Measurements from ENCODE around the gene ADCK2. TPM values are rescaled to one million over a fixed set of nuclear protein-coding genes. Genes with fewer than 3 reads are reported as not detected.
"Not testable (repeated sequence)": the region's sequence is repeated elsewhere in the genome, so short reads cannot be mapped to it uniquely, and the experiment has no call there.

Gene ADCK2
- polyA plus RNA-seq, 6 donors from 2014 or later, result 24.4 to 38.8 (median 33.7) TPM

DNA sequence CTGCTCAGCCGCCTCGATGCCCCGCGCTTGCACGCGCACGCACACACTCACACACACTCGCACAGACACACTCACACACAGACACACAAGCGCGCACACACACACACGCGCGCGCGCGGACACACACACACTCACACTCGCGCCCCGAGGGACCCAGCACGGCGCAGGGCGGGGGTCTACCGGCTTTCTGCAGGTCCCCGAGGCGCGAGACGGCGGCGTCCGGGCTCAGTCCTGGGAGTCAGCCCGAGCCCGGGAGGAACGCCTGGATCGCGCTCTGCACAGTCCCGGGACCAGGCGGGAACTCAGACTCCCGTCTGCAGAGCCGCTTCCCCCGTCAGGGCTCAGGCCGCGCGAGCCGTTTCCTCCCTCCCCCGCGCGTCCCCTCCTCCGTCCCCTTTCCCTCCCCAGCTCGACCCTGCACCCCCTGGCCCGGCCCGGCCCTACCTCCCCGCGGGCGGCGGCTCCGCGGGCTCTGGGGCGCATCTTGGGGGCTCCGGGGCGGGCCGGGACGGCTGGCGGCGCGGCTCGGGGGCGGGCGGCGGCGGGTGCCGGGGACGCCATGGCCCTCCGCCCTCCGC, 32.6 kb upstream of the ADCK2 start:
- DNase-seq, result no peak

DNA sequence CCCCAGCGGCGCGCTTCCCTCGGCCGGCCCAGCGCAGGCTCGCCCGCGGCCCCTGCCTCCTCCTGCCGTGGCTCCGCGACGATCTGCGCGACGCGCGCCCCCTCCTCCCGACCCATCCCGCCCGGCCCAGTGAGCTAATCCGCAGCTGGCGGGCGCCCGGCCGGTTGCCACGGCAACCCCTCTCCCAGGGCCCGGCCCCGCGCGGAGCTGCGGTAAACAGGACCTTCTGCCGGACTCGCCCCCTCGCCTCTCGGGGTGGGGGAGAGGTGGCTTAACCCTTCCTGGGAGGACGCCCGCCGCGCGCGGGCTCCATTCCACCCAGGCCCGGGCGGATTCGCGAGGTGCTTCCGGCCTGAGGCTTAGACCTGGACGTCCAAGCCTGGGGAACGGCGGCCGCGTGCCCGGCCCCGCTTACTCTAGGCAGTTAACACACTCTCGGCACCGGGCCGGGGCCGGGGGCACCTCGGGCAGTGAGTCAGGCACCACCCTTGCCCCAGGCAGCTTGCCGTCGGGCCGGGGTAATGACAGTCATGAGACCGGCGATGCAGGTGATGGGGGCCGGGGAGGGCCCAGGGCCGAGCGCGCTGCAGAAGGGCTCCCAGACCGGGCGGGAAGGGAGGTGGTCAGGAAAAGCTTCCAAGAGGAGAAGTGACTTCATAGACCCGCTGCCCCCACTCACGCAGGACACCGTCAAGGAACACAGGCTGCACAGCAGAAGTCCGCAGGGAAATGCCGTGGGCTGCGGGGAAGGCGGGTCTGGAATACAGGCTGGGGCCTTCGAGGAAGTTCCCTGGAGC, 31.8 kb upstream of the ADCK2 start, which contains the start of gene DENND2A:
TSS of gene DENND2A (minus strand) at position 87 of the 797 bp plus-strand sequence. CDS start 38,416 bp downstream, outside the sequence.
- H3K27me3 Mint-ChIP-seq, result peaks cover 50 to 65% (median 64%) of the 10 kb centered on the region in 3 donors
- H3K4me1 Mint-ChIP-seq, result peaks cover 27 to 32% (median 29%) of the 10 kb centered on the region in 3 donors
- peak; percentile 41 to 45 for ATAC-seq (ENCODE audit: low read depth in 2 of 2)
- peak within 1 kb of the TSS; percentile 85 to 99 (median 94) for H3K4me3 Mint-ChIP-seq
- peak; percentile 32 for DNase-seq
- H3K9me3 Mint-ChIP-seq, result peaks cover 0 to 8% (median 0%) of the 10 kb centered on the region in 7 donors
- peak within 1 kb of the TSS in 5 of 6 donors; percentile 0 to 88 (median 52) for H3K27ac Mint-ChIP-seq
- H3K36me3 Mint-ChIP-seq, result peaks cover 5 to 12% of the 10 kb centered on the region in 2 donors

More for the DNA sequence above, 32.6 kb upstream of the ADCK2 start:
- peaks cover 53 to 70% (median 69%) of the 10 kb centered on the region in 3 donors for H3K27me3 Mint-ChIP-seq
- peak overlapping the region in 4 of 6 donors; percentile 0 to 88 (median 68) for H3K27ac Mint-ChIP-seq
- peaks cover 5 to 12% of the 10 kb centered on the region in 2 donors for H3K36me3 Mint-ChIP-seq
- peaks cover 0 to 8% (median 0%) of the 10 kb centered on the region in 7 donors for H3K9me3 Mint-ChIP-seq
- H3K4me1 Mint-ChIP-seq, result peaks cover 27 to 32% (median 29%) of the 10 kb centered on the region in 3 donors
- peak overlapping the region; percentile 85 to 99 (median 94) for H3K4me3 Mint-ChIP-seq
- ATAC-seq (ENCODE audit: low read depth in 2 of 2), result peak; percentile 35 to 51

DNA sequence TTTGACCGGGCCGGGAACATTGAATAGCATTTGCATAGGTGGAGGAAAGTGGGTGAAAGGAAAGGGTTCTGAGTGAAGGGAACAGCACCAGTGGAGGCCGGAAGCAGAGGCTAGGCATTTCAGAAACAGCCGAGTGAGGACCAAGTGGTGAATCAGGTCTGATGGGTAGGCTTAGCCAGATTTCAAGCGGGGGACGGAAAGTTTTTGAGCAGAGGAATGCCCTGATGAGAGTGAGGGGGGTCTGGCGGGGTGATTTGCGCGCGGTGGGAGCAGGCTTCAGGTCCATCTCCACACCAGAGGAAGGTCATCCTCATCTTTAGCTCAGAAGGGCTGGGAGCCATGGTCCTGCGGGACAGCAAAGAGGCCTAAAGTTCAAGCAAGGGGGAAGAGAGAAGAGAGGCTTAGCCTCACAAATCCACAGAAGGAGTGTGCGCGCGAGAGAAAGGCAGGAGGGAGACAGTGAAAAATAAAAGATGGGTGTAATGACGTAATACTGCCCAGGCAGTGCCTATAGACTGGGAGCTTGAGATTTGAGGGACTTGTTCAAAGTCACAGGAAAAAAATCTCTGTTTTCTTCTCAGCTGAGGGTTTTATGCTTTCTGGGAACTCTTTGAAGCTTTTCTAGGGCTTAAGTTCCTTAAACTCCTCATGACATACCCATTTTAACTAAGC, 31.1 kb upstream of the ADCK2 start:
- peaks cover 28 to 35% (median 32%) of the 10 kb centered on the region in 3 donors for H3K4me1 Mint-ChIP-seq
- H3K36me3 Mint-ChIP-seq, result peaks cover 5 to 12% of the 10 kb centered on the region in 2 donors
- H3K4me3 Mint-ChIP-seq, result peak overlapping the region; percentile 44 to 90 (median 72)
- DNase-seq (no peak), ATAC-seq (ENCODE audit: low read depth in 2 of 2) (no peak)
- peaks cover 0 to 8% (median 0%) of the 10 kb centered on the region in 7 donors for H3K9me3 Mint-ChIP-seq
- H3K27me3 Mint-ChIP-seq, result peaks cover 46 to 61% (median 60%) of the 10 kb centered on the region in 3 donors
- peak overlapping the region in 2 of 6 donors; percentile 6 to 60 for H3K27ac Mint-ChIP-seq

DNA sequence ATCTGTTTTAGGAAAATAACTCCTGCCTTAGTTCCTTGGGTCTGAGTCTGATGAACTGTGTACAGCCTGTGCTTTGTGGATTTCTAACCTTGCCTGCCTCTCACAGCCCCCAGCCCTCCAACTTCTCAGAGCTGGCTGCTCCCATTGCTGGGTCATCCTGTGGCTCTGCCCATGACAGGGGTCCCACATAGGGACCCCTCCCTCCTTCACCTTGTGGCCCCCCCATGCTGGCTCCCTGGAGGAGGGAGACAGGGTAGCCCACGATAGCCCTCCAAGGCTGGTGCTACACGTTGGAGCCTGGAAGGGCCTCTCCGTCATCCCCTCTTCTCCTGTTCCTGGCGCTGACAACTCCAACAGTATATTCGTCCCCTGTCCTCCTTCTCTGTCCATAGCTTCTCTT, 29.3 kb upstream of the ADCK2 start:
- DNase-seq (no peak), ATAC-seq (ENCODE audit: low read depth in 2 of 2) (no peak)
- H3K27ac Mint-ChIP-seq, result peak overlapping the region in 1 of 6 donors; percentile 29
- H3K9me3 Mint-ChIP-seq, result peaks cover 0 to 8% (median 0%) of the 10 kb centered on the region in 7 donors
- H3K36me3 Mint-ChIP-seq, result peaks cover 5 to 12% of the 10 kb centered on the region in 2 donors
- peaks cover 34 to 41% (median 39%) of the 10 kb centered on the region in 3 donors for H3K4me1 Mint-ChIP-seq
- H3K27me3 Mint-ChIP-seq, result peaks cover 31 to 45% (median 44%) of the 10 kb centered on the region in 3 donors
- peak overlapping the region in 1 of 8 donors; percentile 61 for H3K4me3 Mint-ChIP-seq

DNA sequence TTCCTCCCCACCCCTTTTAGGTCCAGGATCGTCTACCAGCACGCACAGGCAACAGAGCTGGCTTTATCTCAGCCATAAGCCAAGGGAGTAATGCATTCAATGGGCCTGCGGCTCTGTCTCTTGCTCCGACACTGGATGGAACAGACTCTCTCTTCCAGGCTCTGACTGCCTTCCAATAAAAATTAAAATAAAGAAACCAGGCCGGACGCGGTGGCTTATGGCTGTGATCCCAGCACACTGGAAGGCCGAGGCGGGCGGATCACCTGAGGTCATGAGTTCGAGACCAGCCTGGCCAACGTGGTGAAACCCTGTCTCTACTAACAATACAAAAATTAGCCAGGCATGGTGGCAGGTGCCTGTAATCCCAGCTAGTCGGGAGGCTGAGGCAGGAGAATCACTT, 28.0 kb upstream of the ADCK2 start:
- H3K4me3 Mint-ChIP-seq; DNase-seq; H3K36me3 Mint-ChIP-seq; H3K27ac Mint-ChIP-seq; H3K9me3 Mint-ChIP-seq; ATAC-seq (ENCODE audit: low read depth in 2 of 2): not testable (repeated sequence)
- Mint-ChIP-seq H3K27me3 (peaks cover 20 to 31% (median 31%) of the 10 kb centered on the region in 3 donors), H3K4me1 (peaks cover 25 to 31% (median 28%) of the 10 kb centered on the region in 3 donors)

DNA sequence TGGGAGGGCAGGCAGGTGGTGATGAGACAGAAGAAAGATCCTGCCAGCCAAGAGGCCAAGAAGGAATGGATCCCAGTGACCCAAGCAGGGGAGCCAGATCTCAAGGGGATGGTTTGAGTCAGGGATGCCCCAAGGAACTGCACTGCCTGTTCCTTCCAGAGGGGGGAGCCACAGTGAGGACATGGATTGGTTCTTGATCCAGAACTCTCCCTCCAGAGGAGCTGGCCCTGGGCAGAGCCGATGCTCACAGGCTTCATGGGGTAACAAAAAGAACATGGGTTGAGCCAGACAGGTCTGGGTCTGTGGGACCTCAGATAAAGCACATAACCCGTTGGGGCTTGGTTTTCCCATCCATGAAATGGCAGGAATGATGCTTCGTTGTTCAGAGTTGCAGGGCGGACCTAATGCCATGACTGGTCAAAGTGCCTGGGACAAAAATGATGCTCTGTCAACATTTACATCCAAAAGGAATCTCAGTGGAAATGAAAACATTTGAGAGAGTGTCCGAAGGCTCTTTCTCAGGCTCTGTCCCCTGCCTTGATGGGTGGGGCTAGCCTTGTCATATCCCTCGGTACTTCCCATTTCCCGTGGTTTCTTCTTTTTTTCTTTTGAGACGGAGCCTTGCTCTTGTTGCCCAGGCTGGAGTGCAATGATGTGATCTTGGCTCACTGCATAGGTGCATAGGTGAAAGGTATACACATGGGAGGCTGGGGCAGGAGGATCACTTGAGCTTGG, 27.4 kb upstream of the ADCK2 start:
- Mint-ChIP-seq H3K36me3 (no peaks in the 10 kb centered on the region), H3K4me1 (peaks cover 21 to 26% (median 25%) of the 10 kb centered on the region in 3 donors), H3K27me3 (peaks cover 18 to 27% (median 26%) of the 10 kb centered on the region in 3 donors), H3K4me3 (no peak overlapping the region), H3K9me3 (peaks cover 0 to 5% (median 0%) of the 10 kb centered on the region in 7 donors), H3K27ac (no peak overlapping the region)
- ATAC-seq (ENCODE audit: low read depth in 2 of 2) (no peak), DNase-seq (no peak)

DNA sequence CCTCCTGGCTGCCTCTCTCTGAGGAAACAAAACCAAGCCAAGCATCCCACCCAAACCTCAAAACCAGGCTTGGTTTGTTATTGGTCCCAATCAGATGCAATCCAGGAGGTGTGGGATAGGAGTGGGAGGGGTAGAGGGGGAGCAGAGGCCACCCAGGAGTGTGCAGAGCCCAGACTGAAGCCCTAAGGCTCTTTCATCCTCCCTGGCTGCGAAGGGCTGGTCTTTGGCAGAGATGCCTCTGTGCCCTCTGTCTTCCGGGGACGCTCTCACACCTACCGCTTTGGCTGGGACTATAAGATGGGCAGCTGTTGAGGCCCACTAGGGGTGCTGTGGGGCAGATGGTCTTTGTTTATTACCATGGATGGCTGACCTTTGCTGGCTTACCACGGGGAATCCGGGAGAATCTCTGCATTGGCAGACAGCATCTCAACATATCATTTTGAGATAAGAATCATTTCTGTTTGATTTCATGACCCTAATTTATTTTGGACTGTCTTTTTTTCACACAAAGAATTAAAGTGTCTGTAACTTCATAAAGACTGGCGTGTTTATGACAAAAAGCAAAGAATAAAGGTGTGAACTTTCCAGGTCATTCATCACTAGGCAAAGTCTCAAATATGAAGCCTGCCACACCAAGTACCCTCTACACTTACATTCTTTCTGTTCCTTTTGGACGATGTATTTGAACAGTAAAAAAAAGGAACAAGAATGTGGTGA, 25.7 kb upstream of the ADCK2 start:
- Mint-ChIP-seq H3K27me3 (peaks cover 10 to 17% (median 15%) of the 10 kb centered on the region in 3 donors), H3K36me3 (no peaks in the 10 kb centered on the region), H3K27ac (peak overlapping the region in 2 of 6 donors; percentile 62 to 74), H3K4me1 (peaks cover 11 to 15% (median 13%) of the 10 kb centered on the region in 3 donors), H3K9me3 (peaks cover 0 to 1% (median 0%) of the 10 kb centered on the region in 7 donors), H3K4me3 (no peak overlapping the region)
- DNase-seq (peak; percentile 39), ATAC-seq (ENCODE audit: low read depth in 2 of 2) (peak; percentile 98 to 99)

DNA sequence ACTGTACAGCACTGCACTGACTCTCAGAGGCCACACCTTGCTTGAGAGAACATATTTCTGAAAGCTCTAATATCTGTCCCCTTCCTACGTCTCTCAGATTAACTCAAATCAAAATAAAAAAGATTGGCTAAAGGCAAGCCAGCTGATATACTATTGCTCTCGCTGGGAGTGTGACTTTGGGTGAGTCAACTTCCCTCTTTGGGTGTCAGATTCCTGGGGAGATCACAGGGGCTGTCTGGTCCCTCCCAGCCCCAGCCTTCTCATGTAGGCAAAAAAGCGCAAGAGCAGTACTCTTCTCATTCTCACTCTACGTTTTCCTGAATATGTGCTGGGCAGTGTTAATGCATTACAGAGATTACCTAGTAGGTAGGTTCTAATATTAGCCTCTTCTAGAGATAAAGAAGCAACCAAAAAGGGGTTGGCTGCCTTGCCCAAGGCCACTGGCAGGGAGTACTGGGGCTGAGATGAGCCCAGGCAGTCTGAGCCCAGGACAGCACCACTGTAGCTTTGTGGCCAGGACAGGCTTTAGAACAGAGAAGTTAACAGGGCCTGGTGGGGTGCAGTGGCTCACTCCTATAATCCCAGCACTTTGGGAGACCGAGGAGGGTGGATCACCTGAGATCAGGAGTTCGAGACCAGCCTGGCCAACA, 23.1 kb upstream of the ADCK2 start:
- Mint-ChIP-seq H3K36me3 (no peaks in the 10 kb centered on the region), H3K9me3 (peaks cover 0 to under 1% (median 0%) of the 10 kb centered on the region in 7 donors), H3K4me3 (no peak overlapping the region), H3K4me1 (peaks cover 17 to 19% (median 18%) of the 10 kb centered on the region in 3 donors), H3K27ac (no peak overlapping the region), H3K27me3 (peaks cover under 1 to 7% (median 3%) of the 10 kb centered on the region in 3 donors)
- ATAC-seq (ENCODE audit: low read depth in 2 of 2) (no peak), DNase-seq (no peak)

DNA sequence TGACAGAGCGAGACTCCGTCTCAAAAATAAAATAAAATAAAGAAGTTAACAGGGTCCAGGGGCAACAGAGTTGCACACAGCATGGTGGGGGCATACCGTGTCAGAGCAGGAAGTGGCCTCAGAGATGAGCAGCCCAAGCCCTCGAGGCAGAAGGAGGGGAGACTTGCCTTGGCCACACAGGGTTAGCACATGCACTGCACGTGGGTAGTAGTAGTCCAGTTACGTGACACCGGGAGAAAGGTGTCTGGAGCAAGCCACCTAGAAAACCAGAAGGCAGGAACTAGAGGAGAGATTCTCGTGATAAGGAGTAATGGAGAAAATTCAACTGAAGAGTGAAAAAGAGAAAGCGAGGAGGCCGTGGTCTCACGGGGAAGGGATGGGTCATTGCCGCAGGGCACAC, 22.4 kb upstream of the ADCK2 start:
- Mint-ChIP-seq H3K27ac (peak overlapping the region in 1 of 6 donors; percentile 77), H3K9me3 (no peaks in the 10 kb centered on the region), H3K27me3 (peaks cover 0 to 5% (median 3%) of the 10 kb centered on the region in 3 donors), H3K4me3 (no peak overlapping the region), H3K4me1 (peaks cover 18 to 20% (median 19%) of the 10 kb centered on the region in 3 donors), H3K36me3 (no peaks in the 10 kb centered on the region)
- no peak for ATAC-seq (ENCODE audit: low read depth in 2 of 2)
- DNase-seq, result no peak

DNA sequence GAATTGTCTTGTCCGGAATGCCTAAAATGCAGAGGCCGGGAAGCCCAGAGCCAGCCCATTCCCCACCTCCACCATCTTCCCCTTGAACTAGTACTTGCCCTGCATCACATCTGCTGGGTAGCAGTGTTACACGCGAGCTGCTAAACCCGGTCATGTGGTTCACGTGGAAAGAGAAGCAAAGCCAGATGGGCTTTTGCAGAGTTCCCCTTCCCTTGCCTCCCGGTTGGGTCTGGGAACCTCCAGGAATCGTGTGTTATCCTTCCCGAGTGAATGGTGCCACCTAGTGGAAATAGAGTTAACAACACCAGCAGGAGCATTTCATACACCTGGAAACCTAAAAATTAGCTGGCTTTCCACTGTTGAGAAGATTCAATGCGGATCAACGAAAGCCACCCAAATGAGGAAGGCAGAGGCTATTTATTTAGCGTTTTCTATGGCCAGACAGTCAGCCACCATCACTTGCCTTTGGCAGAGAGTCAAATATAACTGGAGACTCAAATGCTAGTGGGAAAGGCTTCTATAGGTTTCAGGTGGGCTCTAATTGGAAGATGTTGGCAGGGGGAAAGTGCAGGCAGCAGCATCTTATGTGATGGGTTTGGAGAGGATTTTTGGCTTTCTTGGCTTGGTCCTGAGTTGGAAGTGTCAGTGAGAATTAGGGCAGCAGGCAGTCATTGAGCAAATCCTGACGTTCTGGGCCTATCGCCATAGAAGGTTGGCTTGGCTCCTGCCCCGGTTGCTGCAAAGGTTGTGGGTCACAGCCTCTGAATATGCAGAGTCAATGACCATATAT, 19.2 kb upstream of the ADCK2 start:
- Mint-ChIP-seq H3K4me1 (peaks cover 27 to 29% (median 27%) of the 10 kb centered on the region in 3 donors), H3K36me3 (no peaks in the 10 kb centered on the region), H3K27me3 (peaks cover 0 to 10% (median 3%) of the 10 kb centered on the region in 3 donors), H3K27ac (peak overlapping the region in 3 of 6 donors; percentile 29 to 80 (median 40)), H3K9me3 (no peaks in the 10 kb centered on the region), H3K4me3 (peak overlapping the region in 1 of 8 donors; percentile 32)
- DNase-seq, result peak; percentile 40
- peak; percentile 30 to 35 for ATAC-seq (ENCODE audit: low read depth in 2 of 2)

DNA sequence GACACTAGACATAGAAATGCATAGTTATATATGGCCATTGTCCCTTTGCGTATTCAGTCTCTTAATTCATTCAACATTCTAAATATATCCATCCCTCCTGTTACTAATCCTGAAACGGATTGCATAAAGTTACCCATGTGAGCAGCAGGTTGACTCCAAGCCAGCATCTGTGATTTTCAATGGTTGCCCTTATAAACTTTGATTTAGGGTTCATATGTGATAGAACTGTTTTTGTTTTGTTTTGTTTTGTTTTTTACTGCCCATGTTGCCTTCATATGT, 18.7 kb upstream of the ADCK2 start:
- Mint-ChIP-seq H3K27ac (no peak overlapping the region), H3K9me3 (no peaks in the 10 kb centered on the region), H3K36me3 (no peaks in the 10 kb centered on the region), H3K4me1 (peaks cover 27 to 29% (median 27%) of the 10 kb centered on the region in 3 donors), H3K4me3 (no peak overlapping the region), H3K27me3 (peaks cover 0 to 10% (median 3%) of the 10 kb centered on the region in 3 donors)
- ATAC-seq (ENCODE audit: low read depth in 2 of 2) (no peak), DNase-seq (no peak)

Measured in naive B cell (primary cell).